H4 (cell line): Measurements from ENCODE around the gene AAMP. TPM values are rescaled to one million over a fixed set of nuclear protein-coding genes. Genes with fewer than 3 reads are reported as not detected.
"Not testable (repeated sequence)": the region's sequence is repeated elsewhere in the genome, so short reads cannot be mapped to it uniquely, and the experiment has no call there.

Source experiments
- DNase-seq: peaks from one replicate; pipeline ENCODE4 v3.0.0-alpha.2; 2015; ENCODE audit warnings: low spot score
- total RNA-seq: library from RNA; depleted of rRNA; stranded (reverse); fragments of >200 nt; shearing (Covaris generic); gene quantifications from 2 replicates; pipeline ENCODE4 v1.2.3, GENCODE V29; 2014; rRNA removed

AAMP gene
- 120 and 187 TPM in 2 replicates for total RNA-seq

- DNase-seq, result peak; percentile 97
These were observed at the start of gene AAMP, which contains the start of gene PNKD for GRCh38 chr2:218269900-218270720. AAMP (minus strand) TSS chr2:218270137; CDS start chr2:218270086, 51 bp downstream. PNKD (plus strand) TSS chr2:218270519; CDS start chr2:218270536, 17 bp downstream.

GRCh38 chr2:218318241-218318640 lies 48.3 kb upstream of the AAMP start:
- DNase-seq, result no peak

- no peak for DNase-seq
These were observed 47.9 kb upstream of the AAMP start for GRCh38 chr2:218317835-218318234.

- DNase-seq, result no peak
These were observed 47.3 kb upstream of the AAMP start for GRCh38 chr2:218317303-218317630.

GRCh38 chr2:218315397-218315796 lies 45.5 kb upstream of the AAMP start:
- no peak for DNase-seq

GRCh38 chr2:218314764-218315163 lies 44.8 kb upstream of the AAMP start:
- not testable (repeated sequence) for DNase-seq

GRCh38 chr2:218313356-218313755 lies 43.4 kb upstream of the AAMP start:
- no peak for DNase-seq

GRCh38 chr2:218312267-218312756 lies 42.4 kb upstream of the AAMP start:
- no peak for DNase-seq

GRCh38 chr2:218311541-218312266 lies 41.8 kb upstream of the AAMP start:
- not testable (repeated sequence) for DNase-seq

- DNase-seq, result no peak
These were observed 41.1 kb upstream of the AAMP start for GRCh38 chr2:218310853-218311540.

GRCh38 chr2:218307415-218308090 lies 37.6 kb upstream of the AAMP start:
- no peak for DNase-seq

GRCh38 chr2:218306184-218306920 lies 36.4 kb upstream of the AAMP start:
- no peak for DNase-seq

- DNase-seq, result no peak
These were observed 35.4 kb upstream of the AAMP start for GRCh38 chr2:218305383-218305782.

- peak; percentile 73 for DNase-seq
These were observed 31.4 kb upstream of the AAMP start for GRCh38 chr2:218301176-218301819.

- DNase-seq, result no peak
These were observed 30.2 kb upstream of the AAMP start for GRCh38 chr2:218300141-218300540.

- DNase-seq, result no peak
These were observed 28.5 kb upstream of the AAMP start for GRCh38 chr2:218298314-218298875.

GRCh38 chr2:218296847-218297246 lies 26.9 kb upstream of the AAMP start:
- DNase-seq, result no peak

- no peak for DNase-seq
These were observed 26.3 kb upstream of the AAMP start for GRCh38 chr2:218296200-218296599.

- no peak for DNase-seq
These were observed 25.1 kb upstream of the AAMP start for GRCh38 chr2:218295029-218295428.

- no peak for DNase-seq
These were observed 24.6 kb upstream of the AAMP start for GRCh38 chr2:218294430-218295022.
